ENCODE results near the gene KLHL30.

The KLHL30 gene

GRCh38 chr2:238149841-238150572 lies 11.5 kb downstream of the KLHL30 start:
- no peak for DNase-seq

DNA sequence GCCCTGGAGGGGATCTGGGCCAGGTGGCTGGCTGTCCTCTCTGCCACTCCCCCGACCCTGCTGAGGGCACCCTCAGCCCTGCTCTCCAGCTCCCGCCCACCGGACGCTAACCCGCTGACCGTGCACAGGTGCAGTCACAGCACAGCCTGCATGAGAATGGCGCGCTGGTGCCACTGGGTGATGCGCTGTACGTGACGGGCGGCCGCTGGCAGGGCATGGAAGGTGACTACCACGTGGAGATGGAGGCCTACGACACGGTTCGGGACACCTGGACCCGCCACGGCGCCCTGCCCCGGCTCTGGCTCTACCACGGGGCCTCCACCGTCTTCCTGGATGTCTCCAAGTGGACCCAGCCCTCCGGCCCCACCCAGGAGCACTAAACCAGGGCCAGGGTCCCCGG lies 12.2 kb downstream of the KLHL30 start:
- no peak for DNase-seq

DNA sequence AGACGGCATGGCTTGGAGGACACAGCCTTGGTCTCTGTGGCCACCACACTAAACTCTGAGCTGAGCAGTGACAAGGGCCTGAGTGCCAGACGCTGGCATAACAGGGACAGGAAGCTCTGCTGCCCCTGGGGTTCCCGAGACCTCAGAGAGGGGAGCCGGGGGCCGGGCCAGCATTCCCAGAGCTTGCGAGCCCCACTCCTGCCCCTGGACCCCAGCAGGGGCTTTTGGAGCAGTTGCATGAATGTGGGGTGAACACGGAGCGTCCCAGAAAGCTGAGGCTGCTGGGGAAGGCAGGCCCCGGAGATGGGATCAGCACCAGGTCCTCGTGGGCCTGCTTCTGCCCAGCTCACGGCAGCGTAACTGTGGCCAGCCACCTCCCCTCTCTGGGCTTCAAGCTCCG lies 12.7 kb downstream of the KLHL30 start:
- no peak for DNase-seq

GRCh38 chr2:238151628-238152235 lies 13.3 kb downstream of the KLHL30 start:
- no peak for DNase-seq

- no peak for DNase-seq
Observed at GRCh38 chr2:238152771-238153688, 14.6 kb downstream of the KLHL30 start.

DNA sequence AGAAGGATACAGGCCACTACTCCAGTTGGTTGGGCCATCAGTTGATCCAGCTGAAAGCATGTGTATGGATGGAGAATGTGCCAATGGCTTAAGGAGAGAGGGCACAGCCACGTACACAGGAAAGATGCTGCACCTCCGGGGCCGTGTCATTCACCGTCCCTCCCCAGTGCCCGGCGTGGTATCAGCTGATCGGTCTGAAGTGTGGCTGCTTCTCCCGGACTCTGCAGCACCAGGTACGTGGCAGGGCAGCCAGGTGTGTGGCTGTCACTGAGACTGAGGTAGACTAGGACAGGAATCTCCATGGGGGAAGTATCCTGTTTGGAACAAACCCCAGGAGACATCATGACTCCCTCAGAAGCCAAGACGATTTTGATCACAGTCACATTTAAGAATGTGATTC lies 16.1 kb downstream of the KLHL30 start:
- DNase-seq = no peak

- DNase-seq = no peak
Observed at GRCh38 chr2:238155051-238155760, 16.7 kb downstream of the KLHL30 start.

DNA sequence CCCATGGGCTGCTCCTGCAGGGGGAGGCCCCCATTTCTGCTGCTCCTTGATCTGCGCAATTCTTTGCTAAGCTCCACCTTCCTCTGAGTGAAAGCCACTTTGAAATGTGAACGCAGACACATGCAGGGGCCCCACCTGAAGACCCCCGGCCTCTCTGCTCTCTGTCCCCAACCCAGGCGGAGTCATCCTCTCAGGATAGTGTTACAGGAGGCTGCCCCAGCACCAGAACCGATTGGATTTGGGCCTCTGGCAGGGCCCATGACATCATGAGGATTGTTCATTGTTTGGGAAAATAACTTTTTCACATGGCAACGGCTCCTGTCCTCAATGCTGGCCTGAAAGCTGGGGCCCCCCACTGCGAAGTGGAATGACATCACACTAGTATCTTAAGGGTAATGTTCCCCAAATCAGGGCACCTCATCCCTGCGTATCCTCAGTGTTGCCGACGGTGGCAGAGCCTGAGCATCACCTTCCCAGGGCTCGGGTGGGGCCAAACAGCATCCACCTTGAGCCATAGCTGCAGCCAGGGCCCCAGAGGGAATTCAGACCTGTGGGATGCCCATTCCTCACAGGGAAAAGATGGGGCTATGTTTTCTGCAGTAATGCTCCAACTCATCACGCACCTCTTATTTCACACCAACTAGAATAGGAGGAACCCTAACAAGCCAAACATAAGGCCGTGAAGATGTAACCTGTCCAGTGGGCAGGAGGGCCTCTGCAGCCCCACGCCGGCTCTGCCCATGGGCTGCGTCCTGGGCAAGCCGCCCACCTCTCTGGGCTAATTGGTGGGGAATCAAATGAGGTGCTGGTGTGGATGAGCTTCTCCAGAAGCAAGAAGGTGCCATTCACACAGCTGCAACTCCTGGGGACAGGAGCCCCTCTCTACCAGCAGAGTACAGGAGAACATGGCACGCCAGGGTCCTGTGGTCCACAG lies 17.6 kb downstream of the KLHL30 start:
- no peak for DNase-seq

- DNase-seq = no peak
Observed at GRCh38 chr2:238157506-238158017, 19.1 kb downstream of the KLHL30 start.

GRCh38 chr2:238158018-238158508 lies 19.6 kb downstream of the KLHL30 start:
- no peak for DNase-seq

DNA sequence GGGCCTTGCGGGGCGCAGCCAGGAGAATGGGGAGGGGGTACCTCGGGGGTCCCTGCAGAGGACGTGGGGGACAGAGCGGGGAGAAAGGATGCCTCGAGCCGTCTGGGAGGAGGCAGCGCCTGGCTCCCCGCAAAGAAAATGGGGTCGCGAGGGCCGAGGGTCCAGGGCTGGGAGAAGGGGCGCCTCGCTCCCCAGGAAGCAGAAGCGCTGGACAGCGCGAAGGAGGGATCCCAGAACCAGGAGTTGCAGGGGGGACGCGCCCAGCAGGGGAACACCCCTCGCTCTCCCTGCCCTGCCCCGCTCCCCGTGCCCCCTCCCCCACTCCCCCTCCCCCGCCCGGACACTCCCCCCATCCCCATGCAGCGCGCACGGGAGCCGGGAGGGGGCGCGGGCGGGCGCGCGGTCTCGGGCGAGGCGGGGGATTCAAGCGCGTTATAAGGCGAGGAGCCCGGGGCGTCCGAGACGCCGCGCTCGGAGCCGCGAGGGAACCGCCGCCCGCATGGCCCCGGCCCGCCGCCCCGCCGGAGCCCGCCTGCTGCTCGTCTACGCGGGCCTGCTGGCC lies 20.1 kb downstream of the KLHL30 start, which contains the start of gene ERFE:
TSS of gene ERFE (plus strand) at position 462 of the 562 bp plus-strand sequence. CDS start at position 500, 38 bp downstream.
- DNase-seq = peak; percentile 18

DNA sequence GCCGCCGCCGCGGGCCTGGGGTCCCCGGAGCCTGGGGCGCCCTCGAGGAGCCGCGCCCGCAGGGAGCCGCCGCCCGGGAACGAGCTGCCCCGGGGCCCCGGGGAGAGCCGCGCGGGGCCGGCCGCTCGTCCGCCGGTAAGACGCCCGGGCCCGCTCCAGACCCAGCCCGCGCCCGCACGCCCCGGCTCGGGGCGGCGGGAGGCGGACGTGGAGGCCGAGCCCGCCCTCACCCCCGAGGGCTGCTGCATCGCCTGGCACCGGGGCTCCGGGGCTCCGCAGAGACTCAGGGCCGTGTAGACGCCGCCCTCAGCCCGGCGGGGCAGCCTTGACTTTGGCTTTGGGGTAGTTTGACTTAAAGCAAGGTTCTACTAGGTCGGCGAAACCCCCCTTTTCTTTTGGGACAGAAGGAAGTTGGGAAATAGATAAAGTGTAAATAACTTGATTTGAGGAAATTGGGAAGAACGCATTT lies 20.6 kb downstream of the KLHL30 start:
- no peak for DNase-seq

- no peak for DNase-seq
Observed at GRCh38 chr2:238159661-238160205, 21.3 kb downstream of the KLHL30 start.

- DNase-seq = no peak
Observed at GRCh38 chr2:238160206-238161129, 22.0 kb downstream of the KLHL30 start.

GRCh38 chr2:238161291-238162051 lies 23.0 kb downstream of the KLHL30 start:
- no peak for DNase-seq

GRCh38 chr2:238162251-238162845 lies 23.9 kb downstream of the KLHL30 start:
- DNase-seq = no peak

- DNase-seq = no peak
Observed at GRCh38 chr2:238162846-238163441, 24.5 kb downstream of the KLHL30 start.
